ENCODE data around the gene GLYR1. TPM values are rescaled to one million over a fixed set of nuclear protein-coding genes. Genes with fewer than 3 reads are reported as not detected.

GLYR1 gene
- total and polyA plus RNA-seq, 10 of the 15 experiments (the other 5 are each of a cell fraction or from before 2014, with no cell fraction given): 7.3 to 90.2 (median 57.2) TPM

DNA sequence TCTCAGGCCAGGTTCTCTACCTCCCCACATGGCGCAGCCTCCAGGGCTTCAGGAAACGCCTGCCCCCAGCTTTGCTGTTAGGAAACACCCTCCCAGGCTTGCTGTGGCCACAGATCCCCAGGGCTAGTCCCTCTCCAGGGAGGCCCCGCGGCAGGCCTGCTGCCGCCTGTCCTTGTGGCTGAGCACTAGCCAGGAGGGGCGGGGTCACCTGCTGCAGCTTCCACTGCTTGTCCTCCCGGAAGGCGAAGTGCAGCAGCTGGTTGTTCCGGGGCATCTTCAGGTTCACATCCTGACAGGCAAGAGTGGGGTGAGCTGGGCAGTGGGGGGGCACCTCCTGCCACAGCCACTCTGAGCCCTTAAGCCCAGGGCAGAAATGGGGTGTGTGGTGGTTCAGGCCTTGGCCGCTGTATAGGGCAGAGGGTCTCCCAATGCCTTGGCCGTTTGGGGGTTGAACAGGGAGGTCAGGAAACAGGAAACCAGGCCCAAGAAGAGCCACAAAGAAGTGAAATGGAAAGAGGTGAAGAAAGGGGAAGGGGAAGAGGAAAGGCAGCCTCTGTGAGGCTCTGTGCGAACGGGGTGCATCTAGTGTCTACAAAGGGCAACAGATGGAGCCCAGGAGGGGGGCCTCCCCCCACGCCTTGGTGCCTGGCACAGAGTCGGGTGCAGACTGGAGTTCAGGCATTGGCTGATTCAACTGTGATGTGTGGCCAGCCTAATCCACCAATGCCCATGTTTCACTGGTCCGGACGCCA lies 46.6 kb downstream of the GLYR1 start (continued):
- TF ChIP-seq, protein P1, sequence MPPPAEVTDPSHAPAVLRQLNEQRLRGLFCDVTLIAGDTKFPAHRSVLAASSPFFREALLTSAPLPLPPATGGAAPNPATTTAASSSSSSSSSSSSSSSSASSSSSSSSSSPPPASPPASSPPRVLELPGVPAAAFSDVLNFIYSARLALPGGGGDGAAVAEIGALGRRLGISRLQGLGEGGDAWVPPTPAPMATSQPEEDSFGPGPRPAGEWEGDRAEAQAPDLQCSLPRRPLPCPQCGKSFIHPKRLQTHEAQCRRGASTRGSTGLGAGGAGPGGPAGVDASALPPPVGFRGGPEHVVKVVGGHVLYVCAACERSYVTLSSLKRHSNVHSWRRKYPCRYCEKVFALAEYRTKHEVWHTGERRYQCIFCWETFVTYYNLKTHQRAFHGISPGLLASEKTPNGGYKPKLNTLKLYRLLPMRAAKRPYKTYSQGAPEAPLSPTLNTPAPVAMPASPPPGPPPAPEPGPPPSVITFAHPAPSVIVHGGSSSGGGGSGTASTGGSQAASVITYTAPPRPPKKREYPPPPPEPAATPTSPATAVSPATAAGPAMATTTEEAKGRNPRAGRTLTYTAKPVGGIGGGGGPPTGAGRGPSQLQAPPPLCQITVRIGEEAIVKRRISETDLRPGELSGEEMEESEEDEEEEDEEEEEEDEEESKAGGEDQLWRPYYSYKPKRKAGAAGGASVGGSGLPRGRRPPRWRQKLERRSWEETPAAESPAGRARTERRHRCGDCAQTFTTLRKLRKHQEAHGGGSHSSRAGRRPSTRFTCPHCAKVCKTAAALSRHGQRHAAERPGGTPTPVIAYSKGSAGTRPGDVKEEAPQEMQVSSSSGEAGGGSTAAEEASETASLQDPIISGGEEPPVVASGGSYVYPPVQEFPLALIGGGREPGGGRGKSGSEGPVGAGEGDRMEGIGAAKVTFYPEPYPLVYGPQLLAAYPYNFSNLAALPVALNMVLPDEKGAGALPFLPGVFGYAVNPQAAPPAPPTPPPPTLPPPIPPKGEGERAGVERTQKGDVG (CRISPR knock-in tag; IDR thresholded peaks at IDR 0.05): no peak
- peak; percentile 76 for TF ChIP-seq MEF2B (IDR thresholded peaks at IDR 0.05; ENCODE audit: partially characterized antibody, poor library complexity, severe bottlenecking)
- no peak for TF ChIP-seq POLR2AphosphoS2 (IDR thresholded peaks at IDR 0.05; ENCODE audit: low read depth, low read length)
- TF ChIP-seq, protein P2, sequence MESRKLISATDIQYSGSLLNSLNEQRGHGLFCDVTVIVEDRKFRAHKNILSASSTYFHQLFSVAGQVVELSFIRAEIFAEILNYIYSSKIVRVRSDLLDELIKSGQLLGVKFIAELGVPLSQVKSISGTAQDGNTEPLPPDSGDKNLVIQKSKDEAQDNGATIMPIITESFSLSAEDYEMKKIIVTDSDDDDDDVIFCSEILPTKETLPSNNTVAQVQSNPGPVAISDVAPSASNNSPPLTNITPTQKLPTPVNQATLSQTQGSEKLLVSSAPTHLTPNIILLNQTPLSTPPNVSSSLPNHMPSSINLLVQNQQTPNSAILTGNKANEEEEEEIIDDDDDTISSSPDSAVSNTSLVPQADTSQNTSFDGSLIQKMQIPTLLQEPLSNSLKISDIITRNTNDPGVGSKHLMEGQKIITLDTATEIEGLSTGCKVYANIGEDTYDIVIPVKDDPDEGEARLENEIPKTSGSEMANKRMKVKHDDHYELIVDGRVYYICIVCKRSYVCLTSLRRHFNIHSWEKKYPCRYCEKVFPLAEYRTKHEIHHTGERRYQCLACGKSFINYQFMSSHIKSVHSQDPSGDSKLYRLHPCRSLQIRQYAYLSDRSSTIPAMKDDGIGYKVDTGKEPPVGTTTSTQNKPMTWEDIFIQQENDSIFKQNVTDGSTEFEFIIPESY (IDR thresholded peaks at IDR 0.05): no peak
- TF ChIP-seq NR2C1 (IDR thresholded peaks at IDR 0.05): peak; percentile 94
- TF ChIP-seq ZNF217 (IDR thresholded peaks at IDR 0.05): no peak
- no peak for TF ChIP-seq ZSCAN29 (IDR thresholded peaks at IDR 0.05)
- no peak for TF ChIP-seq KAT2A (conservative IDR thresholded peaks at IDR 0.05; ENCODE audit: control insufficient read depth, low read depth, low read length)
- no peak for TF ChIP-seq CTCF (IDR thresholded peaks at IDR 0.05 in 2 of 3, conservative IDR thresholded peaks at IDR 0.05 in 1 of 3; ENCODE audit: control insufficient read depth in 2 of 3, extremely low read depth in 1 of 3, insufficient read depth in 1 of 3, low read depth in 3 of 3, low read length in 3 of 3)
- no peak for TF ChIP-seq BMI1 (IDR thresholded peaks at IDR 0.05; ENCODE audit: borderline replicate concordance)
- TF ChIP-seq RAD51 (IDR thresholded peaks at IDR 0.05): no peak
- TF ChIP-seq RFX5 (IDR thresholded peaks at IDR 0.05; ENCODE audit: low read depth, low read length): no peak
- TF ChIP-seq GABPA (IDR thresholded peaks at IDR 0.05; ENCODE audit: low read depth): peak; percentile 90
- no peak for TF ChIP-seq FOS (IDR thresholded peaks at IDR 0.05; ENCODE audit: borderline replicate concordance, extremely low read depth, insufficient read length)
- TF ChIP-seq SPI1 (IDR thresholded peaks at IDR 0.05; ENCODE audit: borderline replicate concordance, insufficient read depth, low read depth, low read length): peak; percentile 17; the same call in 1 of the 2 replicates
- TF ChIP-seq PML (IDR thresholded peaks at IDR 0.05; ENCODE audit: low read length): no peak
- no peak for TF ChIP-seq FOXM1 (IDR thresholded peaks at IDR 0.05; ENCODE audit: low read depth, low read length)
- TF ChIP-seq CREB1 (IDR thresholded peaks at IDR 0.05; ENCODE audit: low read depth): no peak
- TF ChIP-seq POLR2AphosphoS5 (IDR thresholded peaks at IDR 0.05; ENCODE audit: low read length): peak; percentile 50; the same call in 1 of the 2 replicates
- TF ChIP-seq, protein P3, sequence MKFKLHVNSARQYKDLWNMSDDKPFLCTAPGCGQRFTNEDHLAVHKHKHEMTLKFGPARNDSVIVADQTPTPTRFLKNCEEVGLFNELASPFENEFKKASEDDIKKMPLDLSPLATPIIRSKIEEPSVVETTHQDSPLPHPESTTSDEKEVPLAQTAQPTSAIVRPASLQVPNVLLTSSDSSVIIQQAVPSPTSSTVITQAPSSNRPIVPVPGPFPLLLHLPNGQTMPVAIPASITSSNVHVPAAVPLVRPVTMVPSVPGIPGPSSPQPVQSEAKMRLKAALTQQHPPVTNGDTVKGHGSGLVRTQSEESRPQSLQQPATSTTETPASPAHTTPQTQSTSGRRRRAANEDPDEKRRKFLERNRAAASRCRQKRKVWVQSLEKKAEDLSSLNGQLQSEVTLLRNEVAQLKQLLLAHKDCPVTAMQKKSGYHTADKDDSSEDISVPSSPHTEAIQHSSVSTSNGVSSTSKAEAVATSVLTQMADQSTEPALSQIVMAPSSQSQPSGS (IDR thresholded peaks at IDR 0.05; ENCODE audit: low read length): no peak
- no peak for TF ChIP-seq LARP7 (IDR thresholded peaks at IDR 0.05)
